Stimulated activated CD4-positive, alpha-beta T cell treated with anti-CD3 and anti-CD28 coated beads, Interleukin-15, amount 100 ng/mL, for 1 hour (primary cell): Measurements from ENCODE around the gene SMAD7.
"Not testable (repeated sequence)": the region's sequence is repeated elsewhere in the genome, so short reads cannot be mapped to it uniquely, and the experiment has no call there.

Source experiments
- DNase-seq, 2 donors: peaks; one replicate each; pipeline ENCODE4 v3.0.0-alpha.2; 2020; ENCODE audit warnings: low read depth in 1 of 2, low spot score in 1 of 2

Gene SMAD7

DNA sequence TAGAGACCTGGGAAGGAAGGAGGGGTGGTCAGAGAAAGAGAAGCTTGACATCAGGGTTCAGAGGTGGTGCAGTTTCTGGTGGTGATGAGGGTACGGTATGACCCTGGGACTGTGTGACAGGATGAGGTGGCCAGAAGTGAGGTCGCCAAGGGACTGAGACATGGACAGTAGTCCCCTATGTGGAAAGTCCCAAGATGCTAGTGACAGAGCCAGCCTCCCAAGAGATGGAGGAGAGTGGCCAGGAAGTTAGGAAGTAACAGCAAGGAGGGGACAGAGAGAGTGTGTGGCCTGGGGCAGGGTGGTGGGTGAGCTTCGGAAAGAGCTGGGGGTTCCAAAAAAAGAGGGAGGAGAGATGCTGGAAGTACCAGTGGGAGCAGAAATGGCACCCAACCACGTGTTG lies 66.0 kb downstream of the SMAD7 start:
- no peak for DNase-seq

DNA sequence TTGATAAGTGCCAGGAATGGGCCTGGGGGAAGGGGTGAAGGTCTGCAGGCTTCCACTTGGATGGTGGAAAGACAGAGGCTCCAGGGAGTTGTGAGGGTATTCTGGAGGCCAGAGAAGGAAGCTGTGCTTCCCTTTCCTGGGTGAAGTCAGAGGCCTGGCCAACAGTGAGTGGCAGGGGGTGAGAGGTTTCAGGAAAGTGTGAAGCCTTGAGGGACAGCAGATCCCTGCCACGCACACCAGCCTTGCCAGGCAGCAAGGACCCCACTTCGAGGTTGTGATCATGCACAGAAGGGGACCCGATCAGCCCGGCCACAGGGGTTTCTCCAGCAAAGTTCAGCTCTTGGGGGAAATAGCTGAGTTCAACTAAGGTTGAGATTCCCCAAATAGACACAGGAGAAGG lies 66.5 kb downstream of the SMAD7 start:
- DNase-seq, result no peak

- DNase-seq, result no peak
Measured at GRCh38 chr18:48882379-48882778, 68.4 kb downstream of the SMAD7 start.

- DNase-seq, result no peak
Measured at GRCh38 chr18:48880931-48881330, 69.8 kb downstream of the SMAD7 start.

DNA sequence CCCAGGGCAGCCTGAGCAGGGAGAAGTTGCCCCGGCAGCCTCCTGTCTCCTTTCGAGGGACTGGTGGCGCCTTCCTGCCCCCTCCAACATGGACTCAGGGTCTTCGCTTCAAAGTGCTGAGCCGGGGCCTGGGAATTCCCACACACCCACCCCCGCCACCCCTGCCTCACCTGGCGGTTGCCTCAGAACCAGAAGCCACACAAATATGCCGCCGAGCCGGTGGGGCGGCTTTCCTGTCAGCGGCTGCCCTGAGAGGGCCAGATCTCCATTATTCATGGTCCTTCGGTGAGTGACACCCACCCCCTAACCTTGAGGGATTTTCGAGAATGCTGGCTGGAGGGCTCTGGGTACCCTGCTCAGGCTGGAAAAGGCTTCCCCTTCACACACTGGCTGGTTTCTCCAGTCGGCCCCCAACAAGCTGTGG lies 71.7 kb downstream of the SMAD7 start:
- no peak for DNase-seq

DNA sequence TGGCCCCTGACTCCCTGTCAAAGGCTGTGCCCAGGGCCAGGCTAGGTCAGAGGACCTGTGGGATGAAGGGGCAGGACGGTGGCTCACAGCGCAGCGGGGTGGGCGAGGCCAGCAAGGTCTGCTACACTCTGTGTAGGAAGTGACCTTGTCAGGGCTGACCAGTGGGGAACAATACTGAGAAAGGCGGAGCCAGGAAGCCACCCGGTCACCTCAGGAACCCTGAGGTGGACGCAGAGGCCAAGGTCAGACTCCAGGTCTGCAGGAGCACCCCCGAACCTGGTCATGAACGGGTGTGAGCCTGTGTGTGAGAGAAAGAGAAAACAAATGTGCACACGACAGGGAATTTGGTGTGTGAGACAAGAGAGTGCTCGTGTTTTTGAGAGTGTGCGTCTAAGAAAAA lies 72.3 kb downstream of the SMAD7 start:
- no peak for DNase-seq

- no peak for DNase-seq
Measured at GRCh38 chr18:48877941-48878340, 72.8 kb downstream of the SMAD7 start.

- no peak for DNase-seq
Measured at GRCh38 chr18:48876590-48876989, 74.2 kb downstream of the SMAD7 start.

DNA sequence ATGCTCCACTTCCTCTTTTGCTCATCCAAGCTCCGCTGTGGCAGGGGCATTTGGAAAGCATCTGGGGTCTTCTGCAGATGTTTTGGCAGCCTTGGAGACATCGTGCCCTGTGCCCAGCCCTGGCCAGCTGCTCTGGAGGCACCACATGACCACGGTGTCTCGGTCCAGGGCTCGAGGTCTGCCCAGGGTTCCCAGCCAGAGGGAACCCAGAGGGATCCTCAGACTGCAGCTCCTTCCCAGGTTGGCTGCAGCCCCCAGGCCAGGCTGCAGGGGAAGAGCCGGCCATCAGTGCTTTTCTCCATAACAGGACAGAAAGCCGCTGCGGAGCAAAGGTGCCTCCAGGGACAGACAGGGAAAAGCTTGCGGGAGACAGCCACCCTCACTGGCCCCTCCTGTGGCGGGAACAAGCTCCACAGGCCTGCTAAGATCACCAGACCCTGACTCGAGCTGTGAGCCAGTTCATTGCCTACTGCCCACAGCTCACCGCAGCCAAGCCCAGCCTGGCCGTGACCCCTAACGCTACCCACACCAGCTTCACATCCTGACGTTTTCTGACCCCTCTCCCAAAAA lies 74.7 kb downstream of the SMAD7 start:
- DNase-seq, result no peak

DNA sequence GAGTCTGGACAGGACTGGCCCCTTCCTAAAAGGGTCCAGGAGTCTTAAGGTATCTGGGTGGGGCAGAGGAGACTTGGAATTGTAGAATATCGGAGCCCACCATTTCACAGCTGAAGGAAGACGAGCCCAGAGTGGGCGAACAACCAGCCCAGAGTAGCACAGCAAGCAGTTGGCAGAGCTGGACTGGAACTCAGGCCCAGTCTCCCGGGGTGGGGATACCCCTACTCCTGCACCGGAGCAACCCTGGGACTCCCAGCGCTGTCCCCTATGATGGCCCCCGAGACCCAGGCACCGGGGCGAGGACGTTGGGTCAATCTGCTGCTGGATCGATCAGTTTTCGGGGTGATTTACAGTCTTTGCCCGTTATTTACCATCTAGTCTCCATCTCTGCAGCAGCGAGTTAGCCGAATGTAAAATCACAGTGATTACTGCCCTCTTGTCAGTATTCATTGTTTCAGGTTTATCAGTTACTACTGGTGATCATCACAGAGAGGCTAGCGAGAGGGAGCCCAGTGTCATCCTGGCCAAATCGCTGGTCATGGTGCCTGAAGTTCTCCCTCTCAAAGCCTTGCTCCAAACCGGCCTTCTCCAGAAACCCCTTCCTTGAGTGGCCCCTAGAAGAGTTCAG lies 75.3 kb downstream of the SMAD7 start:
- no peak for DNase-seq

- no peak for DNase-seq
Measured at GRCh38 chr18:48874701-48875162, 76.0 kb downstream of the SMAD7 start.

GRCh38 chr18:48874233-48874632 lies 76.5 kb downstream of the SMAD7 start:
- no peak for DNase-seq

DNA sequence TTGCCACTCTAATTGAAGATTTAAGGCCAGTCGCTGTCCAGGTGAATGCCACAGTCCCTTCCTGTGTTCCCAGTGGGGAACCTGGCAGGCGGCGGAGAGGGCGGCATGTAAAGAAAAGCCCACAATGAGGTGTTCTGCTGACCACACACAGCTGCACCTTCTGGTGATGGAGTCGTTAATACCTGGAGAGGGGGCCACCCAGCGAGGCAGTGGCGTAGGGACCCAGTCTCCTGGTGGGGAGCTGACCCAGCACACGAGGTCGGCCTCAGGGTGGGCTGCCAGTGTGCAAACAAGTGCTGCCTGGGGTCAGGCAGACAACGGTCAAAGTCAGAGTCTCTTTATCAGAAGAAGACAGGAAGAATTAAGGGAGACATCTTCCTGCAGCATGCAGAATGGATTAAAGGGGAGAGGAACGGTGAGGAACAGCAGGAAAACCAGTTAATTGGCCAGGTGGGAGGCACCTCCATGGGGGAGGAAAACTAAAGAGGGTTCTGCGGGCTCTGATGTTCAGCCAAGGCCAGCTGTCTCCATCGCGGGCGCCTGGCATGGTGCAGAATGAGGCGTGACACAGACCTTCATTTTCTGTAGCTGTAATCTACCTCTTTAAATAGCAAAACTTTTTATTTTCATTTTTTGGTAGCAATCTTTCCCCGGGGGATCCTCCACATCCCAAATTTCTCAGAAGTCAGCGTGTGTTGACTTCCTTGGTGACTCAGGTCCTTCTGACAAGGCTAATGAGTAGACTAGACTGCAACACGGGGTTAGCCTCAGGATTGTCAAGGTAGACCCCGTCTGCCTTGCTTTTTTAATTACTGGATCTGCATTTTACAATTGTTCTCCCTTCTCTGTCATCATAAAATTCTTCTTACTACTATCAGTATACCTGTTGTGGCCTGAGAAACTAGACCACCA lies 78.3 kb downstream of the SMAD7 start:
- DNase-seq, result no peak

GRCh38 chr18:48871391-48872166 lies 79.2 kb downstream of the SMAD7 start:
- DNase-seq, result no peak

- not testable (repeated sequence) for DNase-seq
Measured at GRCh38 chr18:48870926-48871325, 79.8 kb downstream of the SMAD7 start.
